ENCODE measurements around the gene PLA2G2F.

The PLA2G2F gene

DNA sequence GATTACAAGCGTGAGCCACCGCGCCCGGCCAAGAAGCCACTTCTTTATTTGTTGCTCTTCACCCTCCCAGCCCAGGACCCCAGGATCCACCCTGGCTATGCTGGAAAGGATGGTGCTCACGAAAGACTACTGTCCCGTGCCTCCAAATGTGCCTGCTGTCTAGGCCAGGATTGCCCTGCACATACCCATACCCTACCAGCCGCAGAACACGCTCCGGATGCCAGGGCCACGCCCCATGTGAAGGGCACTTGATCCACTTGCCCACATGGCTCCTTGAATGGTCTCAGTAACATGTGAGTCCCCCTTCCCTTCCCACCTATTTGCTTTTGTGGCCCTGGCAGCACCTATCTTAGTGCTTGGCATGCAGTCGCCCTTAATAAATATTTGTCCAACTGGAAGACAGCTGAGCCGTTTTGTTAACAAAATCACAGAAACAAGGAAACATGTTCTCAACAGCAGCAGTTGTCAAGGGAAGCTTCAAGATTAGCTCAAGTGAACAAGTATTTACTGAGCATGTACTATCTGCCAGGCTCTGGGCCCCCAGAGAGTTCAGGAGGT lies 33.0 kb downstream of the PLA2G2F start:
- no peak for DNase-seq (ENCODE audit: low spot score)

GRCh38 chr1:20174937-20175666 lies 36.0 kb downstream of the PLA2G2F start:
- DNase-seq (ENCODE audit: low spot score): no peak

DNA sequence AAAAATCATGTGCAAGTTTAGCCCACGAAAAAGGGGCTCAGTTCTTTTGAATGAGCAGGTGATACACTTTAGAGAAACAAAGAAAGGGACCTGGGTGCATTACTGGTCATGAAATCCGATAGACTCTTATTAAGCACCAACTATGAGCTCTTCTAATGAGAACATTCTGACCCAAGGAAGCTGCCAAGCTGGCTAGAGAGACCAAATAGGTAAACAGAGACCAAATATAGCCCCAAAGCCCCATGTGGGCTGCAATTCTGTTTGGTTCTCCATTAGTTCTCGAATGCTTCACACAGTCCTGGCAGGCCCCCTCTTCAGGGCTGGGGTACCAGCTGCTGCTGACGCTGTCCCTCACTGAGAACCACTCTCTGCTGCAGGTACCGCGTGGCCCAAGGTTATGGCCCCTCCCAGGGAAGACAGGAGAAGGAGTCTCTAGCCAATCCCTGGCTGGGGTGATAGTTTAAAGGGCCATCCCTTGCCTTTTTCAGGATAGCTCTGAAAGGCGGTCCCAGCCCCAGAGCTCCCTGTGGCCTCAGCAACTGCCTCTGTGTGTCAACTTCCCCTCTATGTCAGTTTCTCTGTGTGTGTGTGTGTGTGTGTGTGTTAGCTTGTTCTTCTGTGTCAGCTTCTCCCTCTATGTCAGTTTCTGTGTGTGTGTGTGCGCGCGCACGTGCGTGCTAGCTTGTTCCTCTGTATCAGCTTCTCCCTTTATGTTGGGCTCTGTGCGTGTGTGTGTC lies 39.7 kb downstream of the PLA2G2F start:
- DNase-seq (ENCODE audit: low spot score): no peak

DNA sequence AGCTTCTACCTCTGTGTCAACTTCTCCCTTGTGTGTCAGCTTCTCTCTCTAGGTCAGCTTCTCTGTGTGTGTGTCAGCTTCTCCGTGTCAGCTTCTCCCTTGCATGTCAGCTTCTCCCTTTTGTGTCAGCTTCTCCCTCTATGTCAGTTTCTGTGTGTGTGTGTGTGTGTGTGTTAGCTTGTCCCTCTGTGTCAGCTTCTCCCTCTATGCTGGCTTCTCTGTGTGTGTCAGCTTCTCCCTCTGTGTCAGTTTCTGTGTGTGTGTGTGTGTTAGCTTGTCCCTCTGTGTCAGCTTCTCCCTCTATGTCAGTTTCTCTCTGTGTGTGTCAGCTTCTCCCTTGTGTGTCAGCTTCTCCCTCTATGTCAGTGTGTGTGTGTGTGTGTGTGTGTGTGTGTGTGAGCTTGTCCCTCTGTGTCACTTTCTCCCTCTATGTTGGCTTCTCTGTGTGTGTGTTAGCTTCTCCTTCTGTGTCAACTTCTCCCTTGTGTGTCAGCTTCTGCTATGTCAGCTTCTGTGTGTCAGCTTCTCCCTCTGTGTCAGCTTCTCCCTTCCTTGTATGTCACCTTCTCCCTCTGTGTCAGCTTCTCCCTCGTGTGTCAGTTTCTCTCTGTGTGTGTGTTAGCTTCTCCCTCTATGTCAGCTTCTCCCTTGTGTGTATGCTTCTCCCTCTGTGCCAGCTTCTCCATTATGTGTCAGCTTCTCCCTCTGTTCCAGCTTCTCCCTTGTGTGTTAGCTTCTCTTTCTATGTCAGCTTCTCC lies 40.4 kb downstream of the PLA2G2F start:
- no peak for DNase-seq (ENCODE audit: low spot score)

- DNase-seq (ENCODE audit: low spot score): no peak
Observed at GRCh38 chr1:20180129-20180843, 41.2 kb downstream of the PLA2G2F start.

DNA sequence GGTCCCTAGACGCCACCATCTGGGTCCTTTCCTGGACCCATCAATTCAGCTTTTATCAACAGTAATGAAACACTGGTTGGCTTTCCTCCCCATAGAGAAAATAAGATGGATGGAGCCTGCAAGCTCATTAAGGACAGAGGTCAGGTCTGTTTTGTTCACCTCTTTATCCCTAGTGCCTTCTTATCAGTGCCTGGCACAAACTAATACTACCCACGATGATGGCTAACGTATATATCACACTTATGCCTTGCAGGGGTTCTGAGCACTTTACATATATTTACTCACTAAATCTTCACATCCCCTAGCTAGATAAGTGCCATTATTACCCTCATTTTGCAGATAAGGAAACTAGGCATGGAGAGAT lies 41.7 kb downstream of the PLA2G2F start:
- no peak for DNase-seq (ENCODE audit: low spot score)

DNA sequence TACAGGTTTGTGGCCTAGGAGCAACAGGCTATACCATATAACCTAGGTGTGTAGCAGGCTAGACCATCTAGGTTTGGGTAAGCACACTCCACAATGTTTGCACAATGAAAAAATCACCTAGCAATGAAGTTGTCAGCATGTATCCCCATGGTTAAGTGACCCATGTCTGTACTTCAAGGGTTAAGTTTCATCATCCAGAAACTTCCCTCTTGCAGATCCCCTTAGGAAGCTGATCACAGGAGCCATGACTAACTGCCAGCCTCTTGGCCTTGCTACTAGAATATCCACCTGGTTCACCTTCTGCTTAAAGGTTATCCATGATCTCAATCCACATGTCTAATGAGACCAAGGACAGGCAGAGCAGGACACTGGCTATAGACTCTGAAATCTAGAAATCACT lies 43.3 kb downstream of the PLA2G2F start:
- no peak for DNase-seq (ENCODE audit: low spot score)

DNA sequence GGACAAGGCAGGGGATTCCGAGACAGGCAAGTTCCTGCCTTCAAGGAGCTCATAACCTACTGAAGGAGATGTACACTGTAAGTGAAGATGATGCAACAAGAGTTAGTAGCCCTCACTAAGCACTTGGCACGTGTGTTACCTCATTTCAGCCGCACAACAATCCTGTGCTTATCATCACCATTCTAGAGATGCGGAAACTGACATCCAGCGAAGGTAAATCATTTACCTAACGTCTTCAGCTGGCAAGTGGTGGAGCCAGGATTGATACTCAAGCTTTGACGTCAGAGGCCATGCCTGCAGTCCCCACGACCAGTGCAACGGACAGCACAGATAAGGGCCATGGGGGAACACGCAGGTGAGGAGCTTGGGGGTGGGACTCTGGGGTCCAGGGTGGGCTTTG lies 43.9 kb downstream of the PLA2G2F start:
- DNase-seq (ENCODE audit: low spot score): no peak

DNA sequence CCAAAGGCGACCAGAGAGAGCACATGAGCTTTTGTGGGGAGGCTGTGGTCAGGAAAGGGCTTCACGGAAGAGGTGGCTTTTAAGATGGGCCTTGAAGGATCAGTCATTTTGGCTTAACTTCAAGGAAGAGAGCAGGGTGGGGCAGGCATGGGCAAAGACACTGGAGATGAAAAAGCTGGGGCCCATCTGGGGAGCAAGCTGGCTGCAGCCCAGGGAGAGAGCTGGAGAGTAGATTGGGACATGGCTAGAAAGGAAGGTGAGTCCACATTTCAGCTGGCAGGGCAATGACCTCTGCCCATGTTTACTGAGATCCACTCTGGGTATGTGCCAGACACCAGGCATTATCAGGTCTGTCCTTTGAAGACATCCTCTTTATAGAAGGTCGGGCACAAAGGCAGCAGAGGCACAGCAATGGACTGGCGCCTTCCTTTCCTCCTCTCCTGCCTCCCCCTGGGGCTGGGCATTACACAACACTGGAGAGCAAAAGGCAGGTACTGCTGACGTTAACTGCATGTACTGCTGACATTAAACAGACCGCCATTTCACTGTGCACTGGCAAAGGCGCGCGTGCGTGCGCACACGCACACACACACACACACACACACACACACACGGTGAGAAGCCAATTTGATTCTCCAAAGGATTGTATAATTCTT lies 44.6 kb downstream of the PLA2G2F start:
- no peak for DNase-seq (ENCODE audit: low spot score)

DNA sequence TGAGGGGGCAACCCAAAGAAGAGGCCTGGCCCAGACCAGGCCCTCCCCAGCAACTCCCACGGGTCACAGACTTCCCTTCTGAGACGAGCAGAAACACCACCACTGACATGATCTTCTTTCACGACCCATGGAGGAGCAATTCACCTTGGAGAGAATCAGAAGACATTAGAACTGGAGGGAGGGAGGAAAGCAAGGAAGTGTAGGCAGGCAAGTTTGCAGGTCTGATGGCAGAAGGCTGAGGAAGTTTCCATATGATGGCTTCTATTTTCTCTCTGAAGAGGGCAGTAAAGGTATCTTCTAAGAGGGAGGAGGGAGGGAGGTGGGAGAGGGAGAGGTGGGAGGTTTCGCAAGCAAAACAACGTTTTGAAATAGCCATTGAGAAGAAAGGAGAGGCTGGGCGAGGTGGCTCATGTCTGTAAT lies 45.4 kb downstream of the PLA2G2F start:
- no peak for DNase-seq (ENCODE audit: low spot score)

DNA sequence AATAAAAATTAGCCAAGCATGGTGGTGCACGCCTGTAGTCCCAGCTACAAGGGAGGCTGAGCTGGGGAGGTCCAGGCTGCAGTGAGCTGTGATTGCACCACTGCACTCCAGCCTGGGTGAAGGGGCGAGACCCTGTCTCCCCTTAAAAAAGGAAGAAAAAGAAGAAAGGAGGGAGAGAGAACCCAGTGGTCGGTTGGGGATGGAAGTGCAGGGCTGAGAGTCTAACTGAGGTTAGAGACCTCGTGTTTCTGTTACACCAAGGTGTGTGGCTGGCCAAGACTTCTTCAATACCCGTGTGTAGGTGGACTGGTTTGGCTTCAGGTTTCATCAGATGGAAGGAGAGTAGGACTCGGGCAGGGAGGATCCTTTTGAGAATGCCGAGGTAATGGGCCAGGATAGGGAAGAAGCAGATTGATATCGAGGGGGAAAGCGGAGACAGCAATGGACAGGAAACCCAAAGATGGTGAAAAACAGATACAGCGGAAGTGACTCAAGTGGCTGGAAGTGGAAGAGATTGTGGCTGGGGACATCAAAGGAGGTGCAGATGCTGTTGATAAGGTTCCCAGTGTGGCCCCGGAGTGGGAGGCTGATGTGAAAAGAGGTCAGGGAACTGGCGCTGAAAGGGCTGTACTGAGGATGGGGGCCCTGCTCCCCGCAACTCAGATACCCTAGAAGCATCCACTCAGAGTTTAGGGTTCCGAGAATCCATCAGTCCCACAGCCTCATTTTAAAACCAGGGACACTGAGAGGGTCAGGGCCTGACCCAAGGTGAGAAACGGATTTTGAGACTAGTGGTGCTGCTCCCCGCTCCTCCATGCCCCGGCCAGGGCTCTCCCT lies 46.1 kb downstream of the PLA2G2F start:
- peak; percentile 66 for DNase-seq (ENCODE audit: low spot score)

DNA sequence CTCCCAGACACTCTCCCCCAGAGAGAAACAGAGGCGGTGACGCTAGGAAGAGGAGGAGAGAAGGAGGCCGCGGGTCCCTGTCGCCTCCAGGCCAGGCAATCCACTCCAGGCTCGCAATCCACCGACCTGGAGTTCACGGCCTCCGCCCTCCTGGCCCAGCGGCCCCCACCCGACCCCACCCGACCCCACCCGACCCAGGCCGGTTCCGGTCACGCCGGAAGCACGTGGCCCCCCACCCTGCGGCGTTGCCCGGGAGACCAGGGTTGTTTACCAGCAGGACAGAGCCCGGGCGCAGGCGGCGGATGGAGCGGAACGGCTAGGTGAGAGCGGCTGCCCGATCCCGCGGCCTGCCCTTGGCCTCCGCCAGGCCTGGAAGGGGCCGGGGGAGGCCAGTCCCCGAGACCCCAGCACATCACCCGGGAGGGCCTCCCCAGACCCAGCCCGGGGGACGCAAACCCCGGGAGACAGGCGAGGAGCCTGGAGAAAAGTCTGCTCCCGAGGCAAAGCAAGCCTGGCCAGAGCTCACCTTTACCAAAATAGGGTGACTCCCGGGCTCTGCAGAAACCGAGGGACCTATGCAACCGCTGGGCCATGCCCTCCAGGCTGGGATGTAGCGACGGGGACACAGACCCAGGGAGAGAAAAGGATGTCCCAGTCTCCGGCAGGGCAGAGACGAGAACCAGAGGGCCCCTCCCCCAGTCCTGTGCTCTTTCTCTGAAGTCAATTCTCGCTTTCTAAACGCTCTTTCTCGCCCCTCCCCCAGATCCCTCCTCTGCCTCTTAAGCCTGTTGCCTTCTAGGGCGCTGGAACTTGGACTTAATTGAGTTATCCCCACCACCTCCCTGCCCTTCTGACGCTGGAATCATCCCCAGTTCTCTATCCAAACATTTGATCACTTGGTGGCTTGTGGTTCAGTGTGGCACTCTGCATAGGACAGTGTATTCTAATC lies 47.0 kb downstream of the PLA2G2F start, which contains the start of the genes PLA2G2C and UBXN10:
PLA2G2C (minus strand) TSS at position 685 of the 949 bp plus-strand sequence. CDS start 9,155 bp downstream, outside the sequence.
UBXN10 (plus strand) TSS at position 263 of the 949 bp plus-strand sequence. CDS start 4,466 bp downstream, outside the sequence.
- peak; percentile 52 for DNase-seq (ENCODE audit: low spot score)

DNA sequence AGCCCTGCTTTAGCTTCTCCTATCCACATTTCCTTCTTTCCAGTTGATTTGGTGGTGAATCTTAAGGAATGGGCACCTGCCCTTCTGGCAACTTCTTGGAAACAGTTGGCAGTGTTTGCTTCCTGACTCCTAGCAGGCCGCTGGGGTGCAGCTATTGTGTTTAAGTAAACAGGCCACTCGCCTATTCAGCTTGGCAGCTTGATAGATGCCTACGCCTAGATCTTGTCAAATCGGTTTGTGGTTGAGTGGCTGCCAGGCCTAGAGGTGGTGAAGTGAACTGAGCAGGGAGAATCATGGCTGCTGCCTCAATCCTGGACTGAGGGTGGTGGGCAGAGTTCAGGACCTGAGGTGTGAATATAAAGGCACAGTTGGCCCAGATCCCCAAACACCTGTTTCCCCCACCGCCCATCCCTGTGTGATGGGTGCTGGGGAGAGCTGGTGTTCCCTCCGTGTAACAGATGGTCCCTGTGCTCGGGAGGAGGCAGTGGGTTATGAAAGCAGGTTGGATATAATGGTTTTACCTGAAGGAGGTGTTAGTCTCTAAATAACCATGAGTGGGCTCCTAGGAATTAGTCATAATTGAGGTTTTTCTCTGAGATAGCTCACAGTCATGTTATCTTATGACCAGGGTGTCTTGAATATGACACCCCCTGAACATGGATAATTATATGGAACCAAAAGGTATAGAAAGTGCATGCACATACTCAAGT lies 48.1 kb downstream of the PLA2G2F start:
- DNase-seq (ENCODE audit: low spot score): peak; percentile 35

- DNase-seq (ENCODE audit: low spot score): no peak
Observed at GRCh38 chr1:20187813-20188454, 48.8 kb downstream of the PLA2G2F start.

- no peak for DNase-seq (ENCODE audit: low spot score)
Observed at GRCh38 chr1:20188455-20188817, 49.3 kb downstream of the PLA2G2F start.

DNA sequence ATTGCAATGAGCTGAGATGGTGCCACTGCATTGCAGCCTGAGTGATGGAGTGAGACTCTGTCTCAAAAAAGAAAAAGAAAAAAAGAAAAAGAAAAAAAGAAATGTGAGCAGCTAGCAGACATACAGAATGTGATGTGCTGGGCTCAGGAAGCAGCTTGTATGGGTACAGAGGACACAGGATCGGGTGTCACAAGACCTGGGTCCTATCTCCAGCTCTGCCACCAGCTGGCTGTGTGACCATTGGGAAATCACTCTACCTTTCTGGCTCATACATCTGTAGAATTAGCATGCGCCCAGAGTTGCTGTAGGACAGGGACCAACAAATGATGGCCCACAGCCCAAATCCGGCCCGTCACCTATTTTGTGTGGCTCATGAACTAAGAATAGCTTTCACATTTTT lies 50.5 kb downstream of the PLA2G2F start:
- no peak for DNase-seq (ENCODE audit: low spot score)

DNA sequence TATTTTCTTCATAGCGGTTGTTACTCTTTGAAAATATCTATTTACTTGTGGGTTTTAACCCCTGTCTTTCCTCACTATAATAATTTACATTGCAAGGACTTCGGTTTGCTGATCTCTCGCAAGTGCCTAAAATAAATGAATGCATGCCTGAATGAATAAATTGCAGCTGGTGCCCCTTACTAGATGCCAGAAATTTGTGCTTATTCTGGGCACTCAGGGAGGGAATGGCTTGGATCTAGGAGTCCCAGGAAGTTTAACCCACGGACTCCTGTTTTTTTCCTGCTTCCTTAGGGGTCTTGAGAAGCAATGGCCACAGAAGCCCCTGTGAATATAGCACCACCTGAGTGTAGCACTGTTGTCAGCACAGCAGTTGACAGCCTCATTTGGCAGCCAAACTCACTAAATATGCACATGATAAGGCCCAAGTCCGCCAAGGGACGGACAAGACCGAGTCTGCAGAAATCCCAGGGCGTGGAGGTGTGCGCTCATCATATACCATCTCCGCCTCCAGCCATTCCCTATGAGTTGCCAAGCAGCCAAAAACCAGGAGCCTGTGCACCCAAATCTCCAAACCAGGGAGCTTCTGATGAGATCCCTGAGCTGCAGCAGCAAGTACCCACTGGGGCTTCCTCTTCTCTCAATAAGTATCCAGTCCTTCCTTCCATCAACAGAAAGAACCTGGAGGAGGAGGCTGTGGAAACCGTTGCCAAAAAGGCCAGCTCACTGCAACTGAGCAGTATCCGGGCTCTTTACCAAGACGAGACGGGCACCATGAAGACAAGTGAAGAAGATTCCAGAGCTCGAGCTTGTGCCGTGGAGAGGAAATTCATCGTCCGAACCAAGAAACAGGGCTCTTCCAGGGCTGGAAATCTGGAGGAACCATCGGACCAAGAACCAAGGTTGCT lies 51.4 kb downstream of the PLA2G2F start:
- DNase-seq (ENCODE audit: low spot score): no peak
